ENCODE measurements around the gene PLEKHA8. TPM values are rescaled to one million over a fixed set of nuclear protein-coding genes. Genes with fewer than 3 reads are reported as not detected.

The PLEKHA8 gene
- total RNA-seq, 1 donor from 2014 or later = 57.9 TPM

GRCh38 chr7:30173058-30173897 is 145.1 kb downstream of the PLEKHA8 start:
- no peaks in the 10 kb centered on the region for H3K36me3 Mint-ChIP-seq (ENCODE audit: unreplicated experiment)
- peaks cover 33% of the 10 kb centered on the region for H3K4me1 Mint-ChIP-seq (ENCODE audit: low read depth, unreplicated experiment)
- H3K27me3 Mint-ChIP-seq (ENCODE audit: unreplicated experiment) = peaks cover 1% of the 10 kb centered on the region
- peak overlapping the region; percentile 9 for H3K27ac Mint-ChIP-seq (ENCODE audit: unreplicated experiment)
- peaks cover 3% of the 10 kb centered on the region for H3K9me3 Mint-ChIP-seq (ENCODE audit: unreplicated experiment)
- DNase-seq = peak; percentile 57
- no peak for TF ChIP-seq CTCF (IDR thresholded peaks at IDR 0.05; ENCODE audit: partially characterized antibody, unreplicated experiment)
- peak overlapping the region; percentile 26 for H3K4me3 Mint-ChIP-seq (ENCODE audit: unreplicated experiment)

GRCh38 chr7:30175180-30175579 is 147.0 kb downstream of the PLEKHA8 start:
- no peak overlapping the region for H3K4me3 Mint-ChIP-seq (ENCODE audit: unreplicated experiment)
- H3K27me3 Mint-ChIP-seq (ENCODE audit: unreplicated experiment) = peaks cover 1% of the 10 kb centered on the region
- DNase-seq = no peak
- peaks cover 3% of the 10 kb centered on the region for H3K9me3 Mint-ChIP-seq (ENCODE audit: unreplicated experiment)
- H3K36me3 Mint-ChIP-seq (ENCODE audit: unreplicated experiment) = no peaks in the 10 kb centered on the region
- no peak overlapping the region for H3K27ac Mint-ChIP-seq (ENCODE audit: unreplicated experiment)
- TF ChIP-seq CTCF (IDR thresholded peaks at IDR 0.05; ENCODE audit: partially characterized antibody, unreplicated experiment) = no peak
- peaks cover 24% of the 10 kb centered on the region for H3K4me1 Mint-ChIP-seq (ENCODE audit: low read depth, unreplicated experiment)

GRCh38 chr7:30175636-30176147 is 147.5 kb downstream of the PLEKHA8 start:
- H3K27me3 Mint-ChIP-seq (ENCODE audit: unreplicated experiment) = peaks cover 1% of the 10 kb centered on the region
- no peaks in the 10 kb centered on the region for H3K36me3 Mint-ChIP-seq (ENCODE audit: unreplicated experiment)
- peaks cover 23% of the 10 kb centered on the region for H3K4me1 Mint-ChIP-seq (ENCODE audit: low read depth, unreplicated experiment)
- no peak overlapping the region for H3K4me3 Mint-ChIP-seq (ENCODE audit: unreplicated experiment)
- DNase-seq = no peak
- H3K27ac Mint-ChIP-seq (ENCODE audit: unreplicated experiment) = no peak overlapping the region
- TF ChIP-seq CTCF (IDR thresholded peaks at IDR 0.05; ENCODE audit: partially characterized antibody, unreplicated experiment) = no peak
- peaks cover 2% of the 10 kb centered on the region for H3K9me3 Mint-ChIP-seq (ENCODE audit: unreplicated experiment)

- Mint-ChIP-seq H3K27ac (ENCODE audit: unreplicated experiment) (no peak overlapping the region), H3K9me3 (ENCODE audit: unreplicated experiment) (no peaks in the 10 kb centered on the region), H3K27me3 (ENCODE audit: unreplicated experiment) (peaks cover 1% of the 10 kb centered on the region), H3K36me3 (ENCODE audit: unreplicated experiment) (no peaks in the 10 kb centered on the region), H3K4me1 (ENCODE audit: low read depth, unreplicated experiment) (peaks cover 20% of the 10 kb centered on the region), H3K4me3 (ENCODE audit: unreplicated experiment) (no peak overlapping the region)
- DNase-seq = no peak
- no peak for TF ChIP-seq CTCF (IDR thresholded peaks at IDR 0.05; ENCODE audit: partially characterized antibody, unreplicated experiment)
Measured at GRCh38 chr7:30176463-30177109, 148.4 kb downstream of the PLEKHA8 start.

GRCh38 chr7:30177186-30177585 is 149.0 kb downstream of the PLEKHA8 start:
- no peak for DNase-seq
- Mint-ChIP-seq H3K36me3 (ENCODE audit: unreplicated experiment) (no peaks in the 10 kb centered on the region), H3K27ac (ENCODE audit: unreplicated experiment) (no peak overlapping the region), H3K9me3 (ENCODE audit: unreplicated experiment) (no peaks in the 10 kb centered on the region), H3K4me3 (ENCODE audit: unreplicated experiment) (no peak overlapping the region), H3K27me3 (ENCODE audit: unreplicated experiment) (peaks cover 1% of the 10 kb centered on the region), H3K4me1 (ENCODE audit: low read depth, unreplicated experiment) (peaks cover 19% of the 10 kb centered on the region)
- no peak for TF ChIP-seq CTCF (IDR thresholded peaks at IDR 0.05; ENCODE audit: partially characterized antibody, unreplicated experiment)

Measured in glutamatergic neuron (in vitro differentiated cells).